ENCODE measurements around the gene BNC2.

DNA sequence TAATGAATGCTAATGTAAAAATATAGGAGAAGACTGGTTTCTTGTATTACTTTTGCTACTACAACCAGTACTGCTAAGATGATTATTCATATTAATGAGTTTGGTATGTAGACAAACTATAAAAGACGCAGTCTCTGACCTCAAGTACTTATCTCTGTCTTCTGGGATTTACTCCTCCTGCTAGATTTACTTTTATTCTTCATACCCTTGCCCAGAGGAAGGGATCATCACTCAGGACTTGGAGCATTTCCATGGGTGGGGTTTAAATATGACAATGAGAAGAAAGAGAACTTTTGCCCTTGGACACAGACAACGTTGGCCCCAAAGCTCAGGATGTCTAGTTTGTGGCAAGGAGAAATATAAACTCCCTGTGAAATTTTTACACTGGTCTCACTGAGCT lies 126.1 kb downstream of the BNC2 start:
- TF ChIP-seq, protein P1, sequence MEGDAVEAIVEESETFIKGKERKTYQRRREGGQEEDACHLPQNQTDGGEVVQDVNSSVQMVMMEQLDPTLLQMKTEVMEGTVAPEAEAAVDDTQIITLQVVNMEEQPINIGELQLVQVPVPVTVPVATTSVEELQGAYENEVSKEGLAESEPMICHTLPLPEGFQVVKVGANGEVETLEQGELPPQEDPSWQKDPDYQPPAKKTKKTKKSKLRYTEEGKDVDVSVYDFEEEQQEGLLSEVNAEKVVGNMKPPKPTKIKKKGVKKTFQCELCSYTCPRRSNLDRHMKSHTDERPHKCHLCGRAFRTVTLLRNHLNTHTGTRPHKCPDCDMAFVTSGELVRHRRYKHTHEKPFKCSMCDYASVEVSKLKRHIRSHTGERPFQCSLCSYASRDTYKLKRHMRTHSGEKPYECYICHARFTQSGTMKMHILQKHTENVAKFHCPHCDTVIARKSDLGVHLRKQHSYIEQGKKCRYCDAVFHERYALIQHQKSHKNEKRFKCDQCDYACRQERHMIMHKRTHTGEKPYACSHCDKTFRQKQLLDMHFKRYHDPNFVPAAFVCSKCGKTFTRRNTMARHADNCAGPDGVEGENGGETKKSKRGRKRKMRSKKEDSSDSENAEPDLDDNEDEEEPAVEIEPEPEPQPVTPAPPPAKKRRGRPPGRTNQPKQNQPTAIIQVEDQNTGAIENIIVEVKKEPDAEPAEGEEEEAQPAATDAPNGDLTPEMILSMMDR (IDR thresholded peaks at IDR 0.05) = no peak
- no peak for TF ChIP-seq POLR2A (IDR thresholded peaks at IDR 0.05)

Data from Peyer's patch (tissue), 4 donors.